Upper lobe of right lung (tissue), 1 donor: ENCODE results near the gene COQ10B. TPM values are rescaled to one million over a fixed set of nuclear protein-coding genes. Genes with fewer than 3 reads are reported as not detected.

Experiments used
- ATAC-seq: fragments of 200-7000 bp; cut with Tn5 transposase; one replicate; pipeline ENCODE4 v1.9.1; 2020; ENCODE audit warnings: mild to moderate bottlenecking, moderate library complexity
- DNase-seq: peaks from one replicate; pipeline ENCODE4 v3.0.0-alpha.2; 2020
- H3K27ac ChIP-seq: fragments of 200-600 bp; one replicate; pipeline ENCODE4 v1.8.0; 2022
- H3K27me3 ChIP-seq: fragments of 200-600 bp; one replicate; pipeline ENCODE4 v1.8.0; 2022; ENCODE audit warnings: mild to moderate bottlenecking
- H3K36me3 ChIP-seq: fragments of 200-600 bp; one replicate; pipeline ENCODE4 v1.8.0; 2022
- H3K4me1 ChIP-seq: fragments of 200-600 bp; one replicate; pipeline ENCODE4 v1.8.0; 2022
- H3K4me3 ChIP-seq: fragments of 200-600 bp; one replicate; pipeline ENCODE4 v1.8.0; 2022; ENCODE audit warnings: mild to moderate bottlenecking
- H3K9me3 ChIP-seq: fragments of 200-600 bp; one replicate; pipeline ENCODE4 v1.8.0; 2022
- intact Hi-C: fragments of 100-400 bp; cut with DNase I; formaldehyde crosslinking; loops from one replicate; pipeline ENCODE4 v1.11.0; 2022
- total RNA-seq: library from RNA; stranded (reverse); fragmentation: NEBNext Ultra II Directional; extraction: Animal tissue kit (Norgen Biotek cat#: 25700); gene quantifications from one replicate; pipeline ENCODE4 v1.2.1, GENCODE V29; 2021
- TF ChIP-seq, protein P1 (sequence below): fragments of 200-600 bp; IDR thresholded peaks from one replicate; pipeline ENCODE4 v1.8.0; 2022; ENCODE audit warnings: antibody characterized with exemption
- donor health status: DM: no; HTN: yes; CAD: no; lungs with severe emphysema.

COQ10B gene
- total RNA-seq, 1 donor from 2014 or later: 26.5 TPM

DNA sequence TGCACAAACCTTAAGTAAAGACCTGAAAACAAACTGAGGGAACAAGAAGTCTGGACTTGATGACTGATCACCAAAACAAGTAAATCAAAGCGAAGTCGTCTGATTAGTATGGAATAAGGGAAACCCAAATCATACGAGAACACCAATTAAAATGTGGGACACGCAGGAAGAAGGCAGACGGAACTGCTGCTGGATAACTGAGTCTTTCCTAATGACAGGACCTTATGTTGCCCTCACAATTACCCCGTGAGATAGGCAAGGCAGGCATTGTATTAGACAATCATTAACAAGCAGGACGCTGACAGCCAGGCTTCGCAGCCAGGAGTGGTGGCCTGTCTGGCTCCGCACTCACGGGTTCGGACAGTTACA lies 614 bp upstream of the COQ10B start:
- H3K36me3 ChIP-seq: no peaks in the 10 kb centered on the region
- TF ChIP-seq, protein P1, sequence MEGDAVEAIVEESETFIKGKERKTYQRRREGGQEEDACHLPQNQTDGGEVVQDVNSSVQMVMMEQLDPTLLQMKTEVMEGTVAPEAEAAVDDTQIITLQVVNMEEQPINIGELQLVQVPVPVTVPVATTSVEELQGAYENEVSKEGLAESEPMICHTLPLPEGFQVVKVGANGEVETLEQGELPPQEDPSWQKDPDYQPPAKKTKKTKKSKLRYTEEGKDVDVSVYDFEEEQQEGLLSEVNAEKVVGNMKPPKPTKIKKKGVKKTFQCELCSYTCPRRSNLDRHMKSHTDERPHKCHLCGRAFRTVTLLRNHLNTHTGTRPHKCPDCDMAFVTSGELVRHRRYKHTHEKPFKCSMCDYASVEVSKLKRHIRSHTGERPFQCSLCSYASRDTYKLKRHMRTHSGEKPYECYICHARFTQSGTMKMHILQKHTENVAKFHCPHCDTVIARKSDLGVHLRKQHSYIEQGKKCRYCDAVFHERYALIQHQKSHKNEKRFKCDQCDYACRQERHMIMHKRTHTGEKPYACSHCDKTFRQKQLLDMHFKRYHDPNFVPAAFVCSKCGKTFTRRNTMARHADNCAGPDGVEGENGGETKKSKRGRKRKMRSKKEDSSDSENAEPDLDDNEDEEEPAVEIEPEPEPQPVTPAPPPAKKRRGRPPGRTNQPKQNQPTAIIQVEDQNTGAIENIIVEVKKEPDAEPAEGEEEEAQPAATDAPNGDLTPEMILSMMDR: no peak
- no peaks in the 10 kb centered on the region for H3K9me3 ChIP-seq
- intact Hi-C loops: no loop called here
- peaks cover 18% of the 10 kb centered on the region for H3K4me1 ChIP-seq
- H3K27ac ChIP-seq: peak overlapping the region; percentile 99
- H3K27me3 ChIP-seq: no peaks in the 10 kb centered on the region
- ATAC-seq: no peak
- peak overlapping the region; percentile 88 for H3K4me3 ChIP-seq
- no peak for DNase-seq

DNA sequence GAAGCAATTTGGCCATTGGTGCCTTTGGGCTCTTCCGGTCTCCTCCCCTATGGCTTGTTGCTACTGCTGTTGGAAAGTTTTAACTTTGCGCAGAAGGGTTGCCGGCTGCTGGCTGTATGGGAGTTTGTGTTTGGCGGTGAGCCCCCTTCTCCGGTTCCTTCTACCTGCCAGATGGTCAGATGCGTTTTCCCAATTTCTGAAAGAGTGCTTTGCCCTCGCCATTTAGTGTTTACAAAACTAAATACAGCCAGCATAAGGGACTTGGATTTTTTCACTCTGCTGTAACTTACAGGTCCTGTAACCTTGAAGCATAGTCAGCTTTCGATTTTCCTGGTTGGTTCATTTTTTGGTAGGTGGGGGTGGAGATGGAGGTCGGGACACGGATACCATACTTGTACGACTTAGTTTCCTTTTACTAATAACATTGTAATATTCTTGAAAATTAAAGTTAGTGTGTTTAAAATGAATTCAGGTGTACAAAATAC lies 604 bp downstream of the COQ10B start:
- DNase-seq: no peak
- Histone ChIP-seq H3K27ac (peak overlapping the region; percentile 99), H3K9me3 (no peaks in the 10 kb centered on the region), H3K4me1 (peaks cover 27% of the 10 kb centered on the region), H3K27me3 (no peaks in the 10 kb centered on the region), H3K4me3 (peak overlapping the region; percentile 88), H3K36me3 (no peaks in the 10 kb centered on the region)
- intact Hi-C loops: no loop called here
- peak; percentile 61 for ATAC-seq
- TF ChIP-seq, protein P1: no peak

DNA sequence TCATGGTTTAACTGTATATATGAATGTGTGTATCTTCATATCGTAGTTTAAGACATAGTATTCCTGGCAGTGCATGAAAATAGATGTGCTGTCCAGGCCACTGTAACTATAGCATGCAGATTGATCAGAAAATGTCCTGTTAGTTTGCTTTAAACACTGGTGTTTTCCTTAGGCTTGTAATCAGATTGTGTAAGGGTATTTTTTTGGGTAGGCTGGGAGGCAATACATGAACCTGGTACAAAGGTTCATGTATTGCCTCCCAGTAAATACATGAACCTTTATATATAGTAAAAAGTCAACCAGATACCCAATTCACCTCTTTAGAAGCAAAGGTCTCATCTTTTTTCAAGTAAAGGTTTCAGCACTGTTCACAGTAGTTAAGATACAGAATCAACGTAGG lies 1.6 kb downstream of the COQ10B start:
- TF ChIP-seq, protein P1: no peak
- H3K27ac ChIP-seq: no peak overlapping the region
- ATAC-seq: no peak
- peaks cover 29% of the 10 kb centered on the region for H3K4me1 ChIP-seq
- no peaks in the 10 kb centered on the region for H3K27me3 ChIP-seq
- H3K4me3 ChIP-seq: peak overlapping the region; percentile 88
- no peak for DNase-seq
- intact Hi-C loops: no loop called here
- H3K9me3 ChIP-seq: no peaks in the 10 kb centered on the region
- H3K36me3 ChIP-seq: peaks cover 2% of the 10 kb centered on the region

DNA sequence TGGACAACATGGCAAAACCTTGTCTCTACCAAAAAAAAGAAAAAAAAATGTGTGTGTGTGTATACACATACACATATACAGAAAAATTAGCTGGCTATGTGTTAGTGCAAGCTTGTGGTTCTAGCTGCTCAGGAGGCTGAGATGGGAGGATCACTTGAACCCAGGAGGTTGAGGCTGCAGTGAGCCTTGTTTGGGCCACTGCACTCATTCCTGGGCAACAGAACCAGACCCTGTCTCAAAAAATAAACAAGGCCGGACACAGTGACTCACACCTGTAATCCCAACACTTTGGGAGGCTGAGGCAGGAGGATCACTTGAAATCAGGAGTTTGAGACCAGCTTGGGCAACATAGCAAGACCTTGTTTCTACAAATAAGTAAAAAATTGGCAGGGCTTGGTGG lies 2.1 kb downstream of the COQ10B start:
- Histone ChIP-seq H3K27me3 (no peaks in the 10 kb centered on the region), H3K4me1 (peaks cover 33% of the 10 kb centered on the region), H3K4me3 (no peak overlapping the region), H3K9me3 (no peaks in the 10 kb centered on the region), H3K36me3 (peaks cover 7% of the 10 kb centered on the region), H3K27ac (no peak overlapping the region)
- intact Hi-C loops: no loop called here
- DNase-seq (no peak), ATAC-seq (no peak)
- TF ChIP-seq, protein P1: no peak

DNA sequence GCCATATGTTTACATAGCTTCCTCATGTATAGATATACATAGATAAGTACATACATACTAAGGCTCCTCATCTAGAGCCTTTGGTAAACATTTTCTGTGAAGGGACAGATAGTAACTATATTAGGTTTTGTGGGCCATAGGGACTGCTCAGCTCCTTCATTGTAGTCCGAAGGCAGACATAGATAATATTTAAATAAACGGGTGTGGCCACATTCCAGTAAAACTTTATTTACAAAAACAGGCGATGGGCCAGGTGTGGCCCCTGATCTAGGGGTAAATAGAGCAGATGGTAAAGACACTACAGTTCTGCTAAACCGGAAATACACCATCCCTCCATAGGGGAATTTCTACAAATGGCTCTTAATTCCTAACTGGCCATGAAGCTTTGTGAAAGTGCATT lies 7.3 kb downstream of the COQ10B start:
- H3K4me1 ChIP-seq: peaks cover 24% of the 10 kb centered on the region
- TF ChIP-seq, protein P1: no peak
- intact Hi-C loops: no loop called here
- no peak overlapping the region for H3K4me3 ChIP-seq
- H3K9me3 ChIP-seq: no peaks in the 10 kb centered on the region
- ATAC-seq (no peak), DNase-seq (no peak)
- H3K27me3 ChIP-seq: no peaks in the 10 kb centered on the region
- H3K27ac ChIP-seq: no peak overlapping the region
- peaks cover 52% of the 10 kb centered on the region for H3K36me3 ChIP-seq

DNA sequence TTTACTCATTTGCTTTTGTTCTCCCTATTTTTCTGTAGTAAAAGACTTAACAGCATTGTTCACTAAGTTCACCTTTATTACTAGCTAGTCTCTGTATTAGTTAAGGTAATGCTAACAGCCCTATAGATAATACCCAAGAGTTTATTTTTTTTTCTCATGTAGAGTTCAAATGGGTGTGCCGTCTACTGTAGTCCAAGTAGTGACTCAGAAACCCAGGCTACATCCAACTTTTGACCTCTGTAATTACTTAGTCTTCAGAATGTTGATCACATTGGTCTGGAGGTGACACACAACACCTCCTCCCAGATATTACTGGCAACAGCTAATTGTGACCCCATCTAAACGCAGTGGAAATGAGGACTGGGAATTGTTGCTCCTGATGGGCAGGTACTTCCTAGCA lies 7.7 kb downstream of the COQ10B start:
- no peak for ATAC-seq
- H3K9me3 ChIP-seq: no peaks in the 10 kb centered on the region
- H3K4me3 ChIP-seq: no peak overlapping the region
- intact Hi-C loops: no loop called here
- TF ChIP-seq, protein P1: no peak
- H3K27ac ChIP-seq: no peak overlapping the region
- no peak for DNase-seq
- H3K36me3 ChIP-seq: peaks cover 56% of the 10 kb centered on the region
- H3K4me1 ChIP-seq: peaks cover 24% of the 10 kb centered on the region
- H3K27me3 ChIP-seq: no peaks in the 10 kb centered on the region
